ENCODE results near the gene SDC1.

Gene SDC1

GRCh38 chr2:20207051-20207450, 17.9 kb downstream of the SDC1 start:
- TF ChIP-seq, protein P1, sequence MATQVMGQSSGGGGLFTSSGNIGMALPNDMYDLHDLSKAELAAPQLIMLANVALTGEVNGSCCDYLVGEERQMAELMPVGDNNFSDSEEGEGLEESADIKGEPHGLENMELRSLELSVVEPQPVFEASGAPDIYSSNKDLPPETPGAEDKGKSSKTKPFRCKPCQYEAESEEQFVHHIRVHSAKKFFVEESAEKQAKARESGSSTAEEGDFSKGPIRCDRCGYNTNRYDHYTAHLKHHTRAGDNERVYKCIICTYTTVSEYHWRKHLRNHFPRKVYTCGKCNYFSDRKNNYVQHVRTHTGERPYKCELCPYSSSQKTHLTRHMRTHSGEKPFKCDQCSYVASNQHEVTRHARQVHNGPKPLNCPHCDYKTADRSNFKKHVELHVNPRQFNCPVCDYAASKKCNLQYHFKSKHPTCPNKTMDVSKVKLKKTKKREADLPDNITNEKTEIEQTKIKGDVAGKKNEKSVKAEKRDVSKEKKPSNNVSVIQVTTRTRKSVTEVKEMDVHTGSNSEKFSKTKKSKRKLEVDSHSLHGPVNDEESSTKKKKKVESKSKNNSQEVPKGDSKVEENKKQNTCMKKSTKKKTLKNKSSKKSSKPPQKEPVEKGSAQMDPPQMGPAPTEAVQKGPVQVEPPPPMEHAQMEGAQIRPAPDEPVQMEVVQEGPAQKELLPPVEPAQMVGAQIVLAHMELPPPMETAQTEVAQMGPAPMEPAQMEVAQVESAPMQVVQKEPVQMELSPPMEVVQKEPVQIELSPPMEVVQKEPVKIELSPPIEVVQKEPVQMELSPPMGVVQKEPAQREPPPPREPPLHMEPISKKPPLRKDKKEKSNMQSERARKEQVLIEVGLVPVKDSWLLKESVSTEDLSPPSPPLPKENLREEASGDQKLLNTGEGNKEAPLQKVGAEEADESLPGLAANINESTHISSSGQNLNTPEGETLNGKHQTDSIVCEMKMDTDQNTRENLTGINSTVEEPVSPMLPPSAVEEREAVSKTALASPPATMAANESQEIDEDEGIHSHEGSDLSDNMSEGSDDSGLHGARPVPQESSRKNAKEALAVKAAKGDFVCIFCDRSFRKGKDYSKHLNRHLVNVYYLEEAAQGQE (IDR thresholded peaks at IDR 0.05; ENCODE audit: low read depth), result no peak
- TF ChIP-seq EGR1 (IDR thresholded peaks at IDR 0.05) (no peak), TAF1 (IDR thresholded peaks at IDR 0.05; ENCODE audit: low read depth) (no peak), CREB1 (IDR thresholded peaks at IDR 0.05; ENCODE audit: low read depth) (no peak), EP300 (IDR thresholded peaks at IDR 0.05; ENCODE audit: borderline replicate concordance) (no peak), YY1 (IDR thresholded peaks at IDR 0.05; ENCODE audit: low read depth) (no peak), TEAD4 (IDR thresholded peaks at IDR 0.05) (no peak), RAD21 (IDR thresholded peaks at IDR 0.05; ENCODE audit: low read depth) (no peak), FOXM1 (IDR thresholded peaks at IDR 0.05; ENCODE audit: borderline replicate concordance, low read depth) (no peak), TCF12 (IDR thresholded peaks at IDR 0.05; ENCODE audit: low read depth) (no peak), ZBTB7A (IDR thresholded peaks at IDR 0.05; ENCODE audit: low read depth) (no peak)
- TF ChIP-seq, protein P2, sequence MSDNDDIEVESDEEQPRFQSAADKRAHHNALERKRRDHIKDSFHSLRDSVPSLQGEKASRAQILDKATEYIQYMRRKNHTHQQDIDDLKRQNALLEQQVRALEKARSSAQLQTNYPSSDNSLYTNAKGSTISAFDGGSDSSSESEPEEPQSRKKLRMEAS (IDR thresholded peaks at IDR 0.05), result no peak
- TF ChIP-seq, protein P3, sequence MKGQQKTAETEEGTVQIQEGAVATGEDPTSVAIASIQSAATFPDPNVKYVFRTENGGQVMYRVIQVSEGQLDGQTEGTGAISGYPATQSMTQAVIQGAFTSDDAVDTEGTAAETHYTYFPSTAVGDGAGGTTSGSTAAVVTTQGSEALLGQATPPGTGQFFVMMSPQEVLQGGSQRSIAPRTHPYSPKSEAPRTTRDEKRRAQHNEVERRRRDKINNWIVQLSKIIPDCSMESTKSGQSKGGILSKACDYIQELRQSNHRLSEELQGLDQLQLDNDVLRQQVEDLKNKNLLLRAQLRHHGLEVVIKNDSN (IDR thresholded peaks at IDR 0.05), result no peak

GRCh38 chr2:20205915-20206524, 18.9 kb downstream of the SDC1 start:
- TF ChIP-seq RAD21 (IDR thresholded peaks at IDR 0.05; ENCODE audit: low read depth) (no peak), FOXM1 (IDR thresholded peaks at IDR 0.05; ENCODE audit: borderline replicate concordance, low read depth) (no peak), EGR1 (IDR thresholded peaks at IDR 0.05) (no peak), TEAD4 (IDR thresholded peaks at IDR 0.05) (no peak), CREB1 (IDR thresholded peaks at IDR 0.05; ENCODE audit: low read depth) (no peak), NFIC (IDR thresholded peaks at IDR 0.05) (no peak)
- TF ChIP-seq, protein P1 (IDR thresholded peaks at IDR 0.05; ENCODE audit: low read depth), result no peak

DNA sequence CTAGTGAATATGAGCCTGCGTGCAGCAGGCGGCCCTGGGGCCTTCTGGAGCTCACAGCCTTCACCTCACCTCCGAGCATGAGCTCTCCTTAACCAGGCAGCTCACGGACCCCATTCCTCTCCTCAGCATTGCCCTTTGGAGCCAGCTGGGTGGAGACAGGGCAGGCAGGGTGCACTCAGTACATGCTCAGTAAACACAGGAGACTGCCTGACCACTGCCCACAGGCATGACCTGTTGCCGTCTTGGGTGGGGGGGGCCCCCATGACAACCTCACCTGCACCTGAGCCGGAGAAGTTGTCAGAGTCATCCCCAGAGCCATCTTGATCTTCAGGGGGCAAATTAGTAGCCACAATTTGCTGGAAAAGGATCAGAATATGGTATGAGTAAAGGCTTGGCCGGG, 19.9 kb downstream of the SDC1 start:
- TF ChIP-seq FOXM1 (IDR thresholded peaks at IDR 0.05; ENCODE audit: borderline replicate concordance, low read depth), result no peak
- TF ChIP-seq, protein P2 (IDR thresholded peaks at IDR 0.05), result no peak

- TF ChIP-seq, protein P3 (IDR thresholded peaks at IDR 0.05), result no peak
- TF ChIP-seq CREB1 (IDR thresholded peaks at IDR 0.05; ENCODE audit: low read depth), result no peak
- no peak for TF ChIP-seq CEBPB (IDR thresholded peaks at IDR 0.05)
- no peak for TF ChIP-seq RAD21 (IDR thresholded peaks at IDR 0.05; ENCODE audit: low read depth)
- no peak for TF ChIP-seq TCF12 (IDR thresholded peaks at IDR 0.05; ENCODE audit: low read depth)
- no peak for TF ChIP-seq EP300 (IDR thresholded peaks at IDR 0.05; ENCODE audit: borderline replicate concordance)
- no peak for TF ChIP-seq TAF1 (IDR thresholded peaks at IDR 0.05; ENCODE audit: low read depth)
- no peak for TF ChIP-seq FOXM1 (IDR thresholded peaks at IDR 0.05; ENCODE audit: borderline replicate concordance, low read depth)
- no peak for TF ChIP-seq NFIC (IDR thresholded peaks at IDR 0.05)
- TF ChIP-seq EGR1 (IDR thresholded peaks at IDR 0.05), result no peak
- TF ChIP-seq, protein P1 (IDR thresholded peaks at IDR 0.05; ENCODE audit: low read depth), result no peak
- TF ChIP-seq ZBTB7A (IDR thresholded peaks at IDR 0.05; ENCODE audit: low read depth), result no peak
- TF ChIP-seq TEAD4 (IDR thresholded peaks at IDR 0.05), result no peak
- TF ChIP-seq, protein P2 (IDR thresholded peaks at IDR 0.05), result no peak
- TF ChIP-seq YY1 (IDR thresholded peaks at IDR 0.05; ENCODE audit: low read depth), result no peak
Measured at GRCh38 chr2:20203521-20204225, 21.3 kb downstream of the SDC1 start.
